HUES64 (cell line): Measurements from ENCODE around the gene TEX2.
"Not testable (repeated sequence)": the region's sequence is repeated elsewhere in the genome, so short reads cannot be mapped to it uniquely, and the experiment has no call there.

ENCODE experiments used
- H3K27ac ChIP-seq: 2 replicates; pipeline ENCODE4 v1.7.0; 2013; ENCODE audit warnings: low read depth, low read length, inconsistent platforms
- H3K27me3 ChIP-seq: 2 replicates; pipeline ENCODE4 v1.6.1; 2013; ENCODE audit warnings: mild to moderate bottlenecking, low read length; ENCODE audit not compliant: insufficient read depth
- H3K36me3 ChIP-seq: 2 replicates; pipeline ENCODE4 v1.6.1; 2013; ENCODE audit warnings: mild to moderate bottlenecking, low read length; ENCODE audit not compliant: insufficient read depth
- H3K4me1 ChIP-seq: 2 replicates; pipeline ENCODE4 v1.6.1; 2013; ENCODE audit warnings: mild to moderate bottlenecking, low read length, moderate library complexity; ENCODE audit not compliant: insufficient read depth
- H3K4me3 ChIP-seq: 2 replicates; pipeline ENCODE4 v1.5.1; 2013; ENCODE audit warnings: mild to moderate bottlenecking, low read length, moderate library complexity
- H3K9ac ChIP-seq: 2 replicates; pipeline ENCODE4 v1.6.1; 2013; ENCODE audit warnings: mild to moderate bottlenecking, low read depth, low read length
- H3K9me3 ChIP-seq: 2 replicates; pipeline ENCODE4 v1.6.1; 2013; ENCODE audit warnings: low read depth, low read length; ENCODE audit not compliant: insufficient read depth
- WGBS: fragments of 150-250, 120-280 bp; methylation state at CpG from one replicate; pipeline ENCODE4 v1.1.7; 2013; ENCODE audit warnings: missing lambda C conversion rate; 5-methylcytosine and 5-hydroxymethylcytosine counted together

TEX2 gene

GRCh38 chr17:64187093-64187895 is 75.8 kb downstream of the TEX2 start:
- WGBS = 92% methylated on average over 11 of the region's 11 CpGs
- Histone ChIP-seq H3K4me3 (no peak overlapping the region), H3K27ac (no peak overlapping the region), H3K4me1 (no peaks in the 10 kb centered on the region), H3K36me3 (no peaks in the 10 kb centered on the region), H3K9me3 (no peaks in the 10 kb centered on the region), H3K27me3 (no peaks in the 10 kb centered on the region), H3K9ac (no peak overlapping the region)

- H3K27me3 ChIP-seq = no peaks in the 10 kb centered on the region
- no peaks in the 10 kb centered on the region for H3K9me3 ChIP-seq
- H3K4me3 ChIP-seq = no peak overlapping the region
- H3K4me1 ChIP-seq = no peaks in the 10 kb centered on the region
- H3K9ac ChIP-seq = no peak overlapping the region
- no peaks in the 10 kb centered on the region for H3K36me3 ChIP-seq
- no peak overlapping the region for H3K27ac ChIP-seq
- 94% methylated on average over 12 of the region's 12 CpGs for WGBS
These were observed 76.6 kb downstream of the TEX2 start for GRCh38 chr17:64186171-64187092.

- not testable (repeated sequence) for H3K4me1 ChIP-seq, H3K27me3 ChIP-seq, H3K4me3 ChIP-seq, H3K9me3 ChIP-seq, H3K27ac ChIP-seq, H3K9ac ChIP-seq, H3K36me3 ChIP-seq
- 89% methylated on average over 9 of the region's 9 CpGs for WGBS
These were observed 77.5 kb downstream of the TEX2 start for GRCh38 chr17:64185557-64185956.

DNA sequence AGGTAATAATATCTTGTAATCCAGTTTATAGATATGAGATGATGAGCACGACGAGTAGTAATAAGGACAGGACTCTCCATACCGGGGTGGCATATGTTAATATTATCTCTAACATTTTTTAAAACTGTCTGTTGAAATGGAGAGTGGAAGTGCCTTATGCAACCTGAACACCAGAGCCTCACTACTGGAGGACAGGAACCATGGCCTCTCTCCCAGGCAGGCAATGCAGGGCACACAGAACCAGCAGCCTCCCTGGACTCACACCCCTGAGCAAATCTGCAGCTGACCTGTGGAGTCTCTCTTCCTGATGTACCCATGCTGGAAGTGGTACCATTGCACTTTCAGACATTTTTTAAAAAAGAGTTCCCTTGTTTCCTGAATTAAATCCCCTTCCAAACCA is 78.0 kb downstream of the TEX2 start:
- no peak overlapping the region for H3K27ac ChIP-seq
- H3K36me3 ChIP-seq = no peaks in the 10 kb centered on the region
- no peaks in the 10 kb centered on the region for H3K4me1 ChIP-seq
- no peaks in the 10 kb centered on the region for H3K27me3 ChIP-seq
- H3K9ac ChIP-seq = no peak overlapping the region
- no CpG with 5 or more reads among the region's 3 CpGs for WGBS
- H3K9me3 ChIP-seq = no peaks in the 10 kb centered on the region
- no peak overlapping the region for H3K4me3 ChIP-seq

DNA sequence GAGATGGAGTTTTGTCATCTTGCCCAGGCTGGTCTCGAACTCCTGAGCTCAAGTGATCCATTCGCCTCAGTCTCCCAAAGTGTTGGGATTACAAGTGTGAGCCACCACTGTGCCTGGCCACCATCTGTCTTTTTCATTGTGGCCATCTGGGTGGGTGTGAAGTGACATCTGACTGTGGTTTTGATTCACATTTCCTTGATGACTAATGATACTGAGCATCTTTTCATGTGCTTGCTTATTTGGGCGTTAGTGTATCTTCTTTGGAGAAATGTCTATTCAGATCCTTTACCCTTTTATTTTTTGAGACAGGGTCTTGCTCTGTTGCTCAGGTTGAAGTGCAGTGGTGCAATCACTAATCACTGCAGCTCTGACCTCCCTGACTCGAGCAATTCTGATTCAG is 79.2 kb downstream of the TEX2 start:
- 95% methylated on average over 4 of the region's 4 CpGs for WGBS
- Histone ChIP-seq H3K4me3 (no peak overlapping the region), H3K9me3 (no peaks in the 10 kb centered on the region), H3K4me1 (no peaks in the 10 kb centered on the region), H3K9ac (no peak overlapping the region), H3K36me3 (peaks cover under 1% of the 10 kb centered on the region; the same call in 1 of the 2 replicates), H3K27ac (no peak overlapping the region), H3K27me3 (no peaks in the 10 kb centered on the region)

DNA sequence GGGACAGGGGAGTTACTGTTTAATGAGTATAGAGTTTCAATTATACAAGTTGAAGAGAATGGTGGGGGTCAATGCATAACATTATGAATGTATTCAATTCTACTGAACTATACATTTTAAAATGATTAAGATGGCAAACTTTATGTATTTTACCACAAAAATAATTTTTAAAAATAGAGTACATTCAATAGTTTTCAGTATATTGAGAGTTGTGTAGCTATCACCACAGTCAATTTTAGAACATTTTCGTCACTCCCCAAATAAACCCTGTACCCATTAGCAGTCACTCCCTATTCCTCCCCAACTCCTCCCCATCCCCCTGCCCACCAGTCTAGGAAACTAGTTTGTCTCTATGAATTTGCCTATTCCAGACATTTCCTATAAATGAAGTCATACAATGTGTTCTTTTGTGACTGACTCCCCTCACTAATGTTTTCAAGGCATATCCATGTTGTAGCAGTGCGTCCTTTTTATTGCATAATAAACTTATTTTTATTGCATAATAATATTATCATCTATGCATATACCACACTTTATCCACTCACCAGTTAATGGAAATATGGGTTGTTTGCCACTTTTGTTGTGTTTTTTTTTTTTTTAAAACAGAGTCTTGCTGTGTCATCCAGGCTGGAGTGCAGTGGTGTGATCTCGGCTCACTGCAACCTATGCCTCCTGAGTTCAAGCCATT is 80.6 kb downstream of the TEX2 start:
- no peak overlapping the region for H3K27ac ChIP-seq
- no peak overlapping the region for H3K4me3 ChIP-seq
- no peaks in the 10 kb centered on the region for H3K4me1 ChIP-seq
- H3K27me3 ChIP-seq = no peaks in the 10 kb centered on the region
- 92% methylated on average over 2 of the region's 3 CpGs for WGBS
- H3K9me3 ChIP-seq = no peaks in the 10 kb centered on the region
- H3K36me3 ChIP-seq = peaks cover 3% of the 10 kb centered on the region; the same call in 1 of the 2 replicates
- no peak overlapping the region for H3K9ac ChIP-seq

- peaks cover 7% of the 10 kb centered on the region; the same call in 1 of the 2 replicates for H3K36me3 ChIP-seq
- WGBS = 95% methylated on average over 7 of the region's 11 CpGs
- H3K27ac ChIP-seq = no peak overlapping the region
- no peak overlapping the region for H3K9ac ChIP-seq
- H3K4me1 ChIP-seq = no peaks in the 10 kb centered on the region
- H3K27me3 ChIP-seq = no peaks in the 10 kb centered on the region
- H3K4me3 ChIP-seq = no peak overlapping the region
- H3K9me3 ChIP-seq = no peaks in the 10 kb centered on the region
These were observed 82.7 kb downstream of the TEX2 start for GRCh38 chr17:64180089-64181073.

DNA sequence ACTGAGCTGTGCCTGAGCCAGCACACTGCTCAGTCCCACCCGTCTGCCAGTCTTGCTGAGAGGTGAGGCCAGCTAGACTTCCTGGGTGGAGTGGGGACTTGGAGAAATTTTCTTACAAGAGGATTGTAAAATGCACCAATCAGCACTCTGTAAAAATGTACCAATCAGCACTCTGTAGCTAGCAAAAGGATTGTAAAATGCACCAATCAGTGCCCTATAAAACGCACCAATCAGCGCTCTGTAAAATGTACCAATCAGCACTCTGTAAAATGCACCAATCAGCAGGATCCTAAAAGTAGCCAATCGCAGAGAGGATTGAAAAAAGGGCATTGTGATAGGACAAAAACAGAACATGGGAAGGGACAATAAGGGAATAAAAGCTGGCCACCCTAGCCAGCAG is 84.0 kb downstream of the TEX2 start:
- H3K27ac ChIP-seq, H3K27me3 ChIP-seq, H3K9me3 ChIP-seq, H3K4me1 ChIP-seq, H3K9ac ChIP-seq, H3K4me3 ChIP-seq, H3K36me3 ChIP-seq: not testable (repeated sequence)
- WGBS = 85% methylated on average over 4 of the region's 4 CpGs

DNA sequence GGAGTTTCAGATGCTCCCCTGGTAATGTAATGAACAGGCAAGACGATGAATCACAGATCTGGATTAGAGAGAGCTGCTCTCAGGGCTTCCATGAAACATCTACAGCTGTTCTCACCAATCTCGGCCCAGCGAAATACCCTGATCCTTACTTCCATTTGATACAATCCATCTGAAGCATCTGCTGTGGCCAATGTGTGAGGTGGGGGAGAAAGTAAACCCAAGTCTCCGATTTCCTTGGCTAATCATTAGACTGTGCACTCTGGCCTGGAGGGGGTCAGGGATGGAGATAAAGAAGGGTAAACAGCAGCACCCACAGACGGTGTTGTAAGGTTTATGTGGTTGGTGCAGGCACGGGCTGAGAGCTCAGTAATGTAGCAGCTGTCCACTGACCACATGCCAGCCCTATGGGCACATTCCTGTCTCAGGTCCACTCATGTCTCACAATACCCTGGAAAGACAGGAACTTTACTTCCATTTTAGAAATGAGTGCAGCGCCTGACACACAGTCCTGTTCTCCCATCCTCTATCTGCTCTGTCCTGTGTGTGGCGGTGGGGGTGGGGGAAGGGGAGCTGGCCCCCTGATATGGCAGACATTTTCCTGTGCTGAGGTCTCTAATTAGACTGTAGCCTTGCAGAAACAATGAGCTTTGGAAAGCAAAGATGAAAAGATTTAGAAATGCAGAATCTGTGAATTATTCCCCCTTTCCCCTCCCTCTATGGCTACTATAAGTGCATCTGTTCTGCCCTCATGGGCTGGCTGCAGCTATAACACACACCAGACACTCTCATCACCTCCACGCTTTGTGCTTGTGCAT is 84.8 kb downstream of the TEX2 start:
- Histone ChIP-seq H3K9me3 (no peaks in the 10 kb centered on the region), H3K4me1 (no peaks in the 10 kb centered on the region), H3K27me3 (no peaks in the 10 kb centered on the region), H3K4me3 (no peak overlapping the region), H3K9ac (no peak overlapping the region), H3K27ac (no peak overlapping the region), H3K36me3 (peaks cover 7% of the 10 kb centered on the region; the same call in 1 of the 2 replicates)
- 88% methylated on average over 7 of the region's 9 CpGs for WGBS
